HCT116 (cell line): ENCODE results near the gene CIRBP. TPM values are rescaled to one million over a fixed set of nuclear protein-coding genes. Genes with fewer than 3 reads are reported as not detected.

Experiments used
- ATAC-seq: fragments of 200-7000 bp; cut with Tn5 transposase; 2 replicates; pipeline ENCODE4 v1.9.1; 2020; ENCODE audit warnings: mild to moderate bottlenecking, moderate library complexity
- BruUV-seq: library from RNA; stranded (reverse); fragments of 400-500 nt; replicated peaks from 2 replicates; lab custom pipeline; 2021; lab: Mats Ljungman, UMichigan
- CTCF ChIA-PET: fragments of 300-600 bp; sonication (Branson Sonifier 250); formaldehyde crosslinking; loops from one replicate; lab custom pipeline; 2021; ENCODE audit warnings: antibody characterized with exemption; lab: Charles Lee
- POLR2A ChIA-PET: fragments of 300-600, 350-600 bp; sonication (Branson Sonifier 250); formaldehyde crosslinking; loops from one replicate; lab custom pipeline; 2021; ENCODE audit warnings: antibody characterized with exemption; lab: Charles Lee
- RAD21 ChIA-PET, 2 experiments: fragments of 300-600 bp; sonication (Branson Sonifier 250); formaldehyde crosslinking; loops; one replicate each; lab custom pipeline; 2023; ENCODE audit warnings: low total read pairs in 2 of 2; ENCODE audit not compliant: uncharacterized antibody in 2 of 2, unreplicated experiment in 2 of 2, low non-redundant PET in 1 of 2; lab: Charles Lee
- DNase-seq: peaks from one replicate; pipeline ENCODE4 v3.0.0-alpha.2; 2010; ENCODE audit warnings: low read depth, low spot score
- H2AFZ ChIP-seq: fragments of 200-600 bp; shearing (Covaris generic), sonication (generic); 2 replicates; pipeline ENCODE4 v1.6.1; 2017; ENCODE audit warnings: low read depth, mixed run types, mixed read lengths, antibody characterized with exemption, low read length; ENCODE audit not compliant: poor library complexity, severe bottlenecking
- H3K27ac ChIP-seq: 2 replicates; pipeline ENCODE4 v1.5.1; 2012; ENCODE audit warnings: low read depth, low read length
- H3K27me3 ChIP-seq: fragments of 200-600 bp; sonication (generic); 2 replicates; pipeline ENCODE4 v1.6.1; 2016; ENCODE audit warnings: mixed run types, low read length, mixed read lengths; ENCODE audit not compliant: insufficient read depth
- H3K36me3 ChIP-seq, 2 experiments: fragments of 200-500 bp in 1 of 2; fragments of 200-600 bp in 1 of 2; sonication (Bioruptor generic) in 1 of 2; sonication (generic) in 1 of 2; 2 replicates each; pipeline versions ENCODE4 v1.5.1 to v1.6.1; 2014 to 2016; ENCODE audit warnings: low read length in 2 of 2, inconsistent platforms in 1 of 2, mixed read lengths in 1 of 2, mixed run types in 1 of 2; ENCODE audit not compliant: insufficient read depth in 2 of 2, control insufficient read depth in 1 of 2
- H3K4me1 ChIP-seq, 2 experiments: fragments of 200-600 bp in 1 of 2; sonication (generic) in 1 of 2; 2 replicates each; pipeline versions ENCODE4 v1.5.1 to v1.6.1; 2012 to 2017; ENCODE audit warnings: low read length in 2 of 2, inconsistent platforms in 1 of 2, mild to moderate bottlenecking in 1 of 2, mixed read lengths in 1 of 2, mixed run types in 1 of 2, moderate library complexity in 1 of 2; ENCODE audit not compliant: insufficient read depth in 2 of 2, control insufficient read depth in 1 of 2
- H3K4me2 ChIP-seq: fragments of 200-600 bp; sonication (generic); 2 replicates; pipeline ENCODE4 v1.6.1; 2017; ENCODE audit warnings: mixed run types, low read length, mixed read lengths
- H3K4me3 ChIP-seq, 2 experiments: fragments of 200-600 bp in 1 of 2; sonication (generic) in 1 of 2; replicated peaks in 1 of 2; 2 replicates each; pipeline ENCODE4 v1.5.1; 2011 to 2016; ENCODE audit warnings: low read length in 2 of 2, control low read depth in 1 of 2, low read depth in 1 of 2, mild to moderate bottlenecking in 1 of 2, mixed read lengths in 1 of 2, mixed run types in 1 of 2
- H3K79me2 ChIP-seq: fragments of 200-600 bp; sonication (generic); 2 replicates; pipeline ENCODE4 v1.6.1; 2017; ENCODE audit warnings: mild to moderate bottlenecking, mixed run types, low read length, moderate library complexity, mixed read lengths; ENCODE audit not compliant: insufficient read depth
- H3K9ac ChIP-seq: fragments of 200-600 bp; sonication (generic); 2 replicates; pipeline ENCODE4 v1.6.1; 2016; ENCODE audit warnings: low read length, mixed read lengths
- H3K9me2 ChIP-seq: fragments of 200-600 bp; sonication (generic), shearing (Covaris generic); 2 replicates; pipeline ENCODE4 v1.6.1; 2017; ENCODE audit warnings: mixed run types, mild to moderate bottlenecking, moderate library complexity; ENCODE audit not compliant: insufficient read depth
- H3K9me3 ChIP-seq, 2 experiments: fragments of 200-500 bp in 1 of 2; fragments of 200-600 bp in 1 of 2; sonication (Bioruptor generic) in 1 of 2; sonication (generic) in 1 of 2; 2 replicates each; pipeline ENCODE4 v1.6.1; 2014 to 2017; ENCODE audit warnings: low read length in 2 of 2, mixed read lengths in 2 of 2, inconsistent platforms in 1 of 2, low read depth in 1 of 2, mild to moderate bottlenecking in 1 of 2, mixed run types in 1 of 2, moderate library complexity in 1 of 2; ENCODE audit not compliant: control insufficient read depth in 1 of 2, insufficient read depth in 1 of 2
- H4K20me1 ChIP-seq: fragments of 200-600 bp; sonication (generic), shearing (Covaris generic); 2 replicates; pipeline ENCODE4 v1.6.1; 2017; ENCODE audit warnings: mixed run types, mild to moderate bottlenecking, moderate library complexity; ENCODE audit not compliant: insufficient read depth
- CTCF ChIP-seq, 3 experiments: fragments of 200-600 bp in 1 of 3; sonication (generic) in 1 of 3; IDR thresholded peaks in 2 of 3; conservative IDR thresholded peaks in 1 of 3; 2 replicates each; pipeline ENCODE4 v1.5.1; 2012 to 2017; ENCODE audit warnings: low read depth in 2 of 3, low read length in 2 of 3, antibody characterized with exemption in 1 of 3, borderline replicate concordance in 1 of 3, control low read depth in 1 of 3, mild to moderate bottlenecking in 1 of 3, mixed read lengths in 1 of 3, mixed run types in 1 of 3, moderate library complexity in 1 of 3; ENCODE audit not compliant: insufficient read depth in 1 of 3
- EZH2phosphoT487 ChIP-seq: fragments of 200-600 bp; IDR thresholded peaks from 2 replicates; pipeline ENCODE4 v1.6.1; 2018; ENCODE audit warnings: antibody characterized with exemption, borderline replicate concordance
- JUND ChIP-seq: IDR thresholded peaks from 2 replicates; pipeline ENCODE4 v1.6.1; 2012
- ZFX ChIP-seq: fragments of 450-650 bp; IDR thresholded peaks from 2 replicates; pipeline ENCODE4 v1.6.1; 2017
- ZNF274 ChIP-seq: fragments of 200-500 bp; sonication (Bioruptor generic); IDR thresholded peaks from 2 replicates; pipeline ENCODE4 v1.6.1; 2014; ENCODE audit warnings: mild to moderate bottlenecking, low read depth, low read length, inconsistent platforms
- intact Hi-C: fragments of 100-400 bp; cut with micrococcal nuclease; formaldehyde crosslinking; loops from 2 replicates; pipeline ENCODE4 v1.10.0; 2022
- total RNA-seq: library from RNA; stranded (reverse); gene quantifications from one replicate; pipeline ENCODE4 v1.2.1, GENCODE V29; 2021; ENCODE audit not compliant: unreplicated experiment

The CIRBP gene
- total RNA-seq, 1 experiment from 2014 or later: 276 TPM

GRCh38 chr19:1286487-1287353, 17.6 kb downstream of the CIRBP start:
- H3K9ac ChIP-seq: peak overlapping the region; percentile 65
- peak overlapping the region; percentile 64 to 69 for H3K4me3 ChIP-seq
- intact Hi-C loops: no loop called here
- H3K36me3 ChIP-seq: no peaks in the 10 kb centered on the region
- H4K20me1 ChIP-seq: no peaks in the 10 kb centered on the region
- ChIA-PET CTCF (no interaction called here), POLR2A (no interaction called here), RAD21 (no interaction called here)
- ATAC-seq (no peak), DNase-seq (no peak)
- H3K79me2 ChIP-seq: no peaks in the 10 kb centered on the region
- H3K27me3 ChIP-seq: no peaks in the 10 kb centered on the region
- peak overlapping the region; percentile 95 for H3K4me2 ChIP-seq
- no TSS peak for BruUV-seq
- H3K27ac ChIP-seq: peak overlapping the region; percentile 38; the same call in 1 of the 2 replicates
- no peaks in the 10 kb centered on the region for H3K9me3 ChIP-seq
- H3K4me1 ChIP-seq: peaks cover 16 to 31% of the 10 kb centered on the region in 2 experiments
- TF ChIP-seq EZH2phosphoT487: no peak
- TF ChIP-seq ZFX: no peak
- no peak for TF ChIP-seq JUND
- TF ChIP-seq CTCF (IDR thresholded peaks at IDR 0.05 in 2 of 3, conservative IDR thresholded peaks at IDR 0.05 in 1 of 3; ENCODE audit: borderline replicate concordance in 1 of 3, insufficient read depth in 1 of 3, low read depth in 2 of 3, low read length in 2 of 3): no peak
- TF ChIP-seq ZNF274: no peak
- H2AFZ ChIP-seq: no peak overlapping the region
- no peaks in the 10 kb centered on the region for H3K9me2 ChIP-seq
